OCI-LY7 (cell line): ENCODE data around the gene BMP3.

ENCODE experiments used
- EZH2phosphoT487 ChIP-seq: fragments of 200-600 bp; sonication (generic); IDR thresholded peaks from 2 replicates; pipeline ENCODE4 v1.6.1; 2018; ENCODE audit warnings: low read depth, borderline replicate concordance, mild to moderate bottlenecking, mixed run types, antibody characterized with exemption, low read length, moderate library complexity, mixed read lengths
- TF ChIP-seq, protein P1 (sequence below): fragments of 200-600 bp; sonication (generic); conservative IDR thresholded peaks from 2 replicates; pipeline ENCODE4 v1.5.1; 2014; ENCODE audit warnings: mild to moderate bottlenecking, antibody characterized with exemption, low read length, moderate library complexity, mixed read lengths

DNA sequence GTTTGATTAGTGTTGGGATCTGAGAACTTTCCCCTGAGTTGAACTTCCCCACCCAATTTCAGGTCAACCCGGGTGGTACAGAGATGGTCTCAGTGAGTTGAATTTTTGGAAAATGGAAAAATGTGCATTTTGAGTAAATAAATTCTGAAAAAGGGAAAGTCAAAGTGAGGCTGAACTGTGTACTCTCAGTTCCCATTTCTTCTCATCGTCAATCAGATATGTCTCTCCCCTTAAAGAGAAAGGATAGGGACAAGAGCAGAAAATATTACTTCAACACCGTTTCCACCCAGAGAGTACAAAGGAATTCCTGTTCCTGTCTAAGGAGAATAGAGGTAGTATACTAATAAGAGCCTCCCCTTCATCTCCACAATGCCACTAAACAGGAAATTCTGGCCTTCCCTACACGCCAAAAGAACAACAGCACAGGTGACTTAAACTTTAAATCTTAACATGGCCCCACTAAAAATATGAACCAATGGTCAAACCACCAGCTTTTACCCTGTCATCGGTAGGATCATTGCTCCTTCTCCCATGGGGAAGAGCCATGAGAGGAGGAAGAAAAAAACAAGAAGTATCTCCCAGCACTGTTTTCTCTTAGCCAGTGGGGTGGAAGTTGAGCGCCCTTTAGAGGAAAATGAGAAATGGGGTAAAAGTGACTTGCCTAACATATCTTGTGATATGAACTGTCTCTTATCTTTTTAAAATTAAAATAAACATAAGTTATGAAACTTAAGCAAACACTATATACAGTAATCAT lies 30.3 kb downstream of the BMP3 start:
- TF ChIP-seq, protein P1, sequence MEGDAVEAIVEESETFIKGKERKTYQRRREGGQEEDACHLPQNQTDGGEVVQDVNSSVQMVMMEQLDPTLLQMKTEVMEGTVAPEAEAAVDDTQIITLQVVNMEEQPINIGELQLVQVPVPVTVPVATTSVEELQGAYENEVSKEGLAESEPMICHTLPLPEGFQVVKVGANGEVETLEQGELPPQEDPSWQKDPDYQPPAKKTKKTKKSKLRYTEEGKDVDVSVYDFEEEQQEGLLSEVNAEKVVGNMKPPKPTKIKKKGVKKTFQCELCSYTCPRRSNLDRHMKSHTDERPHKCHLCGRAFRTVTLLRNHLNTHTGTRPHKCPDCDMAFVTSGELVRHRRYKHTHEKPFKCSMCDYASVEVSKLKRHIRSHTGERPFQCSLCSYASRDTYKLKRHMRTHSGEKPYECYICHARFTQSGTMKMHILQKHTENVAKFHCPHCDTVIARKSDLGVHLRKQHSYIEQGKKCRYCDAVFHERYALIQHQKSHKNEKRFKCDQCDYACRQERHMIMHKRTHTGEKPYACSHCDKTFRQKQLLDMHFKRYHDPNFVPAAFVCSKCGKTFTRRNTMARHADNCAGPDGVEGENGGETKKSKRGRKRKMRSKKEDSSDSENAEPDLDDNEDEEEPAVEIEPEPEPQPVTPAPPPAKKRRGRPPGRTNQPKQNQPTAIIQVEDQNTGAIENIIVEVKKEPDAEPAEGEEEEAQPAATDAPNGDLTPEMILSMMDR, result no peak
- no peak for TF ChIP-seq EZH2phosphoT487
